BJ (cell line): ENCODE data around the gene GRAMD4. TPM values are rescaled to one million over a fixed set of nuclear protein-coding genes. Genes with fewer than 3 reads are reported as not detected.

Experiments
- CTCF ChIA-PET: fragments of 350-600 bp; formaldehyde crosslinking; extraction: SDS; loops from one replicate; lab custom pipeline; 2021; ENCODE audit warnings: antibody characterized with exemption, inconsistent platforms; lab: Yijun Ruan, JAX
- POLR2A ChIA-PET: fragments of 300-600 bp; sonication (Branson Sonifier 250); formaldehyde crosslinking; extraction: SDS; loops from one replicate; lab custom pipeline; 2021; ENCODE audit warnings: antibody characterized with exemption; lab: Charles Lee
- DNase-seq: peaks from one replicate; pipeline ENCODE4 v3.0.0-alpha.2; 2011; ENCODE audit warnings: low read depth
- H3K27me3 ChIP-seq: 2 replicates; pipeline ENCODE4 v1.6.0; 2011; ENCODE audit warnings: low read length; ENCODE audit not compliant: control insufficient read depth, insufficient read depth
- H3K36me3 ChIP-seq: 2 replicates; pipeline ENCODE4 v1.5.1; 2011; ENCODE audit warnings: low read length; ENCODE audit not compliant: control insufficient read depth, insufficient read depth
- H3K4me3 ChIP-seq: 2 replicates; pipeline ENCODE4 v1.5.1; 2011; ENCODE audit warnings: low read depth, mild to moderate bottlenecking, control low read depth, low read length
- CTCF ChIP-seq: IDR thresholded peaks from 2 replicates; pipeline ENCODE4 v1.5.1; 2011; ENCODE audit warnings: low read depth, mild to moderate bottlenecking, control low read depth, inconsistent platforms, low read length, moderate library complexity; ENCODE audit not compliant: insufficient read depth
- polyA plus RNA-seq: library from polyadenylated mRNA; depleted of rRNA; stranded (reverse); fragments of >200 nt; gene quantifications from 2 replicates; pipeline ENCODE4 v1.2.3, GENCODE V29; 2011

The GRAMD4 gene
- polyA plus RNA-seq, 1 experiment = 10.3 TPM

GRCh38 chr22:46584081-46584921 lies 35.9 kb upstream of the GRAMD4 start:
- TF ChIP-seq CTCF = no peak
- Histone ChIP-seq H3K36me3 (peaks cover 1% of the 10 kb centered on the region; the same call in 1 of the 2 replicates), H3K27me3 (no peaks in the 10 kb centered on the region), H3K4me3 (no peak overlapping the region)
- ChIA-PET CTCF (interaction anchor here (1.0 kb wide), 1 partner anchor 20 kb away, joined by 3 read pairs; no protein-coding TSS in a partner anchor), POLR2A (no interaction called here)
- DNase-seq = no peak

DNA sequence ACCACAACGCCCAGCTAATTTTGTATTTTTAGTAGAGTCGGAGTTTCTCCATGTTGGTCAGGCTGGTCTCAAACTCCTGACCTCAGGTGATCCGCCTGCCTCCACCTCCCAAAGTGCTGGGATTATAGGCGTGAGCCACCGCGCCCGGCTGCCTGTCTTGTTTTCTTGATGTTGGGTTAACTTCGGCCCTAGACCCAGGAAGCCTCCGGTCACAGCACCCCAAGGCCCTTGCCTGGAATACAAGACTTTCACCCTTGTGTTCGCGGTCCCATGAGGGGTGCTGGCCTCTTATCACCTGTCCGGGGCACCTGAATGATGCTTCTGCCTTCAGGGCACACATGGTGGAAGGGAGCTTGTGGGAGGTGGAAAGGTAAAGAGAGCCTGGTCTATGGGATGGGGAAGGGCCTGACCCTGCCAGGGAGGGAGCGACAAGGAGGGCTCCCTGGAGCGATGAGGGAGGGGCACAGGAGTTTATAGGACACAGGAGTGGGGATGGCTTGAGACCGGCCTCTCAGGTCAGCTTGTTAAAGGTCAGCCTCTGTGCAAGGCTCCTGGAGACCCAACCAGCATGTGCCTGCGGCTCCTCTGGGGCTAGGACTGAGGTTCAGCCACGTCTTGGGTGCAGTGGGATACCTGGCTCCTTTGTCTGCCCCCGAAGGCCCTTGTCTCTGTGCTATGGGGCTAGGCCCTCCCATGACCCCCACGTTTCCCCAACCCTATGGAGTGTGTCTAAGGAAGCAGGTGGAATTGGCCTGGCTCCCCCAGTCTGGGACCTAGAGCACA lies 34.7 kb upstream of the GRAMD4 start:
- ChIA-PET POLR2A (no interaction called here), CTCF (interaction anchor here (1.0 kb wide), 1 partner anchor 22 kb away, joined by 3 read pairs; no protein-coding TSS in a partner anchor)
- no peak for TF ChIP-seq CTCF
- H3K4me3 ChIP-seq = no peak overlapping the region
- peaks cover 1% of the 10 kb centered on the region; the same call in 1 of the 2 replicates for H3K36me3 ChIP-seq
- H3K27me3 ChIP-seq = no peaks in the 10 kb centered on the region
- no peak for DNase-seq

GRCh38 chr22:46586123-46586519 lies 34.1 kb upstream of the GRAMD4 start:
- H3K36me3 ChIP-seq = peaks cover 1% of the 10 kb centered on the region; the same call in 1 of the 2 replicates
- ChIA-PET CTCF (no interaction called here), POLR2A (no interaction called here)
- H3K27me3 ChIP-seq = no peaks in the 10 kb centered on the region
- no peak for DNase-seq
- H3K4me3 ChIP-seq = no peak overlapping the region
- TF ChIP-seq CTCF = no peak

GRCh38 chr22:46586531-46587011 lies 33.6 kb upstream of the GRAMD4 start:
- no peaks in the 10 kb centered on the region for H3K27me3 ChIP-seq
- ChIA-PET POLR2A (no interaction called here), CTCF (no interaction called here)
- no peak for TF ChIP-seq CTCF
- no peak for DNase-seq
- 0 out of 2 replicates have a peak, but pooled peaks cover 1% of the 10 kb centered on the region for H3K36me3 ChIP-seq
- H3K4me3 ChIP-seq = no peak overlapping the region

DNA sequence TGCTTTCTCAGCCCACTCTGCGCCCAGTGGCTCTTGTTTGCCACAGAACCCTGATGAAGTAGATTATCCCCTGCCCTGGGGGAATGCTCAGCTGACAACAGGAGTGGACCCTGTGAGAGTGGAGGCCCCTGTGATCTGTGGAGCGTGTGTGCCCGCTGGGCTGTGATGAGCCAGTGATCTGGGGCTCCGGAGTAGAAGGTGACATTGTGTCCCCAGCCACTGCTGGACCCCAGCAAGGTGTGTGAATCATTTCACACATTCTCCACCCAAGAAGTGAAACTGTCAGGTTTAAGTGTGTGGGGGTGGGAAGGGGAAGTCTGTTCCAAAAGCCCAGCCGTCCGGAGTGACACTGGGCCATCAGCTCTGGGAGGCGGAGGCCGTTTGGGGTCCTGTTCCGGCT lies 33.1 kb upstream of the GRAMD4 start:
- ChIA-PET CTCF (interaction anchor here (1.2 kb wide), 1 partner anchor 23 kb away, joined by 4 read pairs; no protein-coding TSS in a partner anchor), POLR2A (no interaction called here)
- DNase-seq = no peak
- H3K27me3 ChIP-seq = no peaks in the 10 kb centered on the region
- H3K4me3 ChIP-seq = no peak overlapping the region
- TF ChIP-seq CTCF = no peak
- 0 out of 2 replicates have a peak, but pooled peaks cover 1% of the 10 kb centered on the region for H3K36me3 ChIP-seq
